GM13977 (cell line): Measurements from ENCODE around the gene POLDIP3.

ENCODE experiments used
- DNase-seq: peaks from one replicate; pipeline ENCODE4 v3.0.0; 2012; ENCODE audit warnings: low spot score
- in situ Hi-C: fragments of 300-500 bp; cut with MboI; formaldehyde crosslinking; loops from one replicate; pipeline ENCODE4 v1.12.0; 2022; ENCODE audit warnings: low sequenced_read_pairs, low pct_unique_long_range_greater_than_20kb, mixed read lengths, inconsistent platforms; ENCODE audit not compliant: unreplicated experiment
- TF ChIP-seq, protein P1 (sequence below): IDR thresholded peaks from 2 replicates; pipeline ENCODE4 v1.5.1; 2012; ENCODE audit warnings: mild to moderate bottlenecking, control low read depth; ENCODE audit not compliant: insufficient read depth; ENCODE audit errors: extremely low read depth, missing control alignments

Gene POLDIP3

DNA sequence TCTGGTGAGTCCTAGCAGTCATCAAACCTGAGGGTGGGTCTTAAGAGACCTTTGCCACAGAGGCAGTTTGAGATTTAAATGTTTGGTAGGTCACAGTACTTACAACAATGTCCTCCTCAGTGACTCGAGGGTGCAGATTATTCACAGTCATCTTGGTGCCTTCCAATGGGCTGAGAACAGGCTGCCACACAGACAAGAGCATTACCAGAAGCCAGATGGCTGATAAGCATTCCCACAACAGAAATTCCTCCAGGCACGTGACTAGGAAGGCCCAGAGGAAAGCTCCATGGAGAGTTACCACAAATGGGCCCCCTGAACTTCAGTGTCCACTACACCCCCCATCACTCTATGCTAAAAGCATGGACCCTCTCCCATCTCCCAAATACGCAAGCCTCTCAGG, 19.2 kb downstream of the POLDIP3 start:
- in situ Hi-C loops = no loop called here
- no peak for DNase-seq
- TF ChIP-seq, protein P1, sequence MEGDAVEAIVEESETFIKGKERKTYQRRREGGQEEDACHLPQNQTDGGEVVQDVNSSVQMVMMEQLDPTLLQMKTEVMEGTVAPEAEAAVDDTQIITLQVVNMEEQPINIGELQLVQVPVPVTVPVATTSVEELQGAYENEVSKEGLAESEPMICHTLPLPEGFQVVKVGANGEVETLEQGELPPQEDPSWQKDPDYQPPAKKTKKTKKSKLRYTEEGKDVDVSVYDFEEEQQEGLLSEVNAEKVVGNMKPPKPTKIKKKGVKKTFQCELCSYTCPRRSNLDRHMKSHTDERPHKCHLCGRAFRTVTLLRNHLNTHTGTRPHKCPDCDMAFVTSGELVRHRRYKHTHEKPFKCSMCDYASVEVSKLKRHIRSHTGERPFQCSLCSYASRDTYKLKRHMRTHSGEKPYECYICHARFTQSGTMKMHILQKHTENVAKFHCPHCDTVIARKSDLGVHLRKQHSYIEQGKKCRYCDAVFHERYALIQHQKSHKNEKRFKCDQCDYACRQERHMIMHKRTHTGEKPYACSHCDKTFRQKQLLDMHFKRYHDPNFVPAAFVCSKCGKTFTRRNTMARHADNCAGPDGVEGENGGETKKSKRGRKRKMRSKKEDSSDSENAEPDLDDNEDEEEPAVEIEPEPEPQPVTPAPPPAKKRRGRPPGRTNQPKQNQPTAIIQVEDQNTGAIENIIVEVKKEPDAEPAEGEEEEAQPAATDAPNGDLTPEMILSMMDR = no peak

DNA sequence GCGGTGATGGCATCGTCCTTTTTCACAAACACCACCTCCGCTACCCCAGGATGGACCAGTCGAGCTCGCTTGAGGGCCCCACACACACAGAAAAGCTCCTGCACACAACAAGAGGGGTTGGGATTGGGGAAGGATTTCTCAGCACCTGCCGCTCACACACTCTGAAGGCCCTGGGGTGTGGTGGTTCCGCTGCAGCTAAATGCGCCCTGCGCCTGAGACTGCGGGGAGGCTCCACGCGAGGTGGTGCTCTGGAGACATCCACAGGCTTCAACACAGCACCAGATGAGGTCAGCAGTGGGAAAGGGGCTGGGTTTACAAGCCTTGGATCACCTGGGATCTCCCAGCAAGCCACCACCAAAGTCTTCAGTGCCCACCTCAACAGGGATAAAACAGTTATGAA, 22.7 kb downstream of the POLDIP3 start:
- no peak for DNase-seq
- in situ Hi-C loops = no loop called here
- TF ChIP-seq, protein P1 = no peak

DNA sequence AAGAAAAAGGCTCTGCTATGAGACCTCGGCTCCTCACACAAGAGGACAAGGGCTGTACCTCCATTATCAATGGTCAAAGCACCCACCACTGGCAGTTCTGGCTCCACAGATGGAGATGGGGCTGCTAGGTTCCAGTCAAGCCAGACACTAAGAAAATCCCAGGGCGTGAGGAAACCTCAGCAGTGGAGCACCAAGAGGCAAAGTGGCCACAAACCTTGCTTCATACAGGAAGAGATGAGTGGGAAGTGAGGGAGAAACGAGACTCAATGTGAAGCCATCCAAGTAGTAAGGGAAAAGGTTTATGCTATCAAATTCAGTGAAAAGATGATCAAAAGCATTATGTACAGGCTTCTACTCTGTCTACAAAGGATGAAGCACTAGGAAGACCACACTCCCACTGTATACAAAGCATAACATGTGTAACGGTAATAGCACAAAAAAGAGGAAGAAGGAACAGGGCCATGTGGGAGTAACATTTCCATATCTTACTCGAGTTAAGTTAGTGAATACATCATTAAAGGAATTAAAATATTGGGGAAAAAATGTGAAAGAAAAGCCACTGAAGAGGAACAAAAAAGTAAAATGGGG, 27.0 kb downstream of the POLDIP3 start:
- in situ Hi-C loops = no loop called here
- TF ChIP-seq, protein P1 = no peak
- DNase-seq = no peak

DNA sequence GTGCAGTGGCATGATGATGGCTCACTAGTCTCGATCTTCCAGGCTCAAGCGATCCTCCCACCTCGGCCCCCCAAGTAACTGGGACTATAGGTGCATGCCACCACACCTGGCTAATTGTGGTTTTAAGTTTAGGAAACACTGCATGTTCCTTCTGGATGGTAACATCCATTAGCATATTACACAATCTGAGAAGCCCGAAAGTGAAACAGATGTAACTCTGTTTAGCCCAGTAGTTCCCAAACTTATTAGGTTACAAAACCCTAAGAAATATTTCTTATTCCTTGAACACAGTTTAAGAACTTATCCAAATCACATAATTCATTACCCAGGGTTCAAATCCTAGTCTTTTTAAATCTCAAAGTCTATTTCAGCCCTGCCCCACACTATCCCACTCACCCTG, 28.3 kb downstream of the POLDIP3 start:
- TF ChIP-seq, protein P1 = no peak
- in situ Hi-C loops = no loop called here
- DNase-seq = no peak

DNA sequence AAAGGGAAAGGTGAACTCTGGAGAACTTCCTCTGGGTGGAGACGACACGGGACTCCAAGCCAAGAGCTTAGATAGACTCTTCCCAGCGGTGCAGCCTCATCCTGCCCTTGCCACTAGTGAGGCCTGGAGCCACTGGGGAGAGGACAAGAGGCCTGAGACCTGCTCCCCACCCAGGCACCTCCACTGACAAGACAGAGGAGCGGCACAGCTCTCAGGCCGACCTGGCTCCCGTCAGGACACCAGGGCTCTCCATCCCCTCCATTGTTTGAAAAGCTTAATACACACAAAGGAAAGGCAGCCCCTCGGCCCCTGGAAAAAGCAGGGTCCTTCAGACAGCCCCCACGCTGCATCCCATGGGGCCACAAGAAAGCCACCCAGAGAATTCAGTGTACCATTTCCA, 29.6 kb downstream of the POLDIP3 start:
- TF ChIP-seq, protein P1 = no peak
- in situ Hi-C loops = no loop called here
- DNase-seq = no peak

DNA sequence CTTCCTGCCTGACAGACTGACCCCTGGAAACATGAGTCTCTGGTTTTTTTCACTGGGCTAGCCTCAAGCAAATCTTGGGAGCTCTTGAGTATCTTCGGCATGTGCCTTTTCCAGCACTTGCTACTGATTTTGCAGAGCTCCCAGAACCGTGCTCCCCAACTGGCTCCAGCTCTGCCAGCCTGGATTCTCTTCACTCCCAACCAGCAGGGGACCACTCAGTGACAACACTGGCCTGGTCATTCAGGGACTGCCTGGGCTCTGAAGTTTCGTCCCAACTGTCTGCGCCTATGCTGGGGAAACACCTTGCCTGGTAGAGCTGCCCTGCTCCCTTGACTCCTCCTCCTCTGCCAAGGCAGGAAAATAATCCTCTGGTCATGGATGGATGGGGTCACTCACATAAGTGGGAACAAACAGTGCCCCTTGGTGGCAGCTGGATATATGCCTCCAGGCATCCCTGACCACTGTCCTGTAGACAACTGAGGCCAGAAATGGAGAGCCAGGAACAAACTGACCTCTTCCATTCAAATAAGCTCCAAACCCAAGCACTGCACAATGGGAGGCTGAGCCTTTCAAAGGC, 30.2 kb downstream of the POLDIP3 start:
- TF ChIP-seq, protein P1 = no peak
- in situ Hi-C loops = no loop called here
- DNase-seq = no peak
